ENCODE measurements around the gene PDHB. TPM values are rescaled to one million over a fixed set of nuclear protein-coding genes. Genes with fewer than 3 reads are reported as not detected.

Gene PDHB
- polyA plus RNA-seq, 2 donors, result 59.0 to 82.0 TPM

DNA sequence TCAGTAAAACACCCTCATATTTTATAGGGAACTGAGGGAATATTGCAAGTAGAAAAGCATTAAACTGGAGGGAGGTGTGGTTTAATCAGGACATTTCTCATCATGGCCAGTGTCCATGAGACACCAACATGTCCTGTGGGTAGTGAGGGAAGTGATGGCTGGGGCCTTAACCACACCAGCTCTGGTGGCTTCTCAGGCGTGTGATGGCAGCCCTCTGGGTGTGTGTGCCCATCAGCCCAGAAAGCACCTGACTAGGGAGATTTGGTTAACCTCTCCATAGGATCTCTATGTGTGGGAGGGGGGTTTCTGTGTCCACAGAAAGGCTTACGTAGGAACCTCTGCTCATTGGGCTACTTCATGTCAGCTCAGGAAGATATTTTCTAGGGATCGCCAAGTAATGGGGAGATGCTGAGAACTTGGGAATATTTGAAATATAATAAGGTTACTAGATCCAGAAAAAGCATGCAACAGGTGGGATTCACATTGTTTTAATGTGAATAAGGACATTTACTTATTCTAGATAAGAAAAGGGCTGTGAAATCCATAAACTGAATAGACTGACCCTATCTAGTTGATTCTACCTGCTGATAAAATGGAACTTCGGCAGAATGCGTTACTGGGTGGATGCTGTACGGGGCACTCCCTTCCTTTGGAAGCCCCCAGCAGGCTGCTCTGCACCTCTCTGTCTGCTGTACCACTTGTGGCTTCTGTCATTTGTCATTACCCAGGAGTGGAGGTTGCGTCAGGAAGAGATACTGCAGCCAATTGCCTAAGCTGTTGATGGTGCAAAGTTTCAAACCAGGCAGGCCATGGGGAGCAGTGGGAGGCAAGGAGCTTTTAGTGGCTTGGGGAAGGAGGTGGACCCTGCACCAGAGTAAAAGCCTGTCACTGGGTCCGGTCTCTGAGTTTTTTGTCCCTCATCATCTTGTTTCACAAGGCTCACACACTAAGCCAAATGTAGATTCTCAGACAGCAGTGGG is 21.5 kb downstream of the PDHB start:
- no peaks in the 10 kb centered on the region for H3K27me3 ChIP-seq (ENCODE audit: control insufficient read depth in 1 of 2, insufficient read depth in 2 of 2, low read length in 2 of 2)
- 70 to 88% methylated on average over 8 of the region's 8 CpGs for WGBS, 2 donors
- H3K36me3 ChIP-seq (ENCODE audit: control insufficient read depth in 2 of 2, insufficient read depth in 2 of 2, low read length in 1 of 2), result peaks cover 8 to 18% of the 10 kb centered on the region in 2 donors

DNA sequence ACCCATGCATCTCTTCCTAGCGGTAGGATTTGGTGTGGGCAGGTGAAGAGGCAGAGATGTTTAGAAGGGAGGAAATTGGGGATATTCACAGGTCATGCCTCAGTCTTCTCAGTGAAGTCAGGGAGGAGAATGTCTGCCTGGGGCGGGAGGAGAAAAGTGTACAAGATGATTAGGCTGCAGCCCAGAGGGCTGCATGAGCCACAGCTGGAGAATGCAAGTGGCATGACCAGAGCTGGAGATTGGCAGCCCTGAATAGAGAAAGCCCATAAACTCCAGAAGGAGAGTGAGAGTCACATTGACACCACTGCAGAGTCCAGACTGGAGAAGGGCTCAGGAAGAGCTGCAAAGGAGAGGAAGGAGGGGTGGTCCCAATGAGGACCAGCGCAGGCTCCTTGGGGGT is 22.6 kb downstream of the PDHB start:
- Histone ChIP-seq H3K27ac (ENCODE audit: low read depth in 2 of 2, low read length in 1 of 2) (no peak overlapping the region), H3K4me1 (ENCODE audit: control insufficient read depth in 2 of 2, insufficient read depth in 2 of 2, low read length in 1 of 2) (no peaks in the 10 kb centered on the region), H3K4me3 (ENCODE audit: low read depth in 1 of 2, low read length in 2 of 2) (no peak overlapping the region), H3K27me3 (ENCODE audit: control insufficient read depth in 1 of 2, insufficient read depth in 2 of 2, low read length in 2 of 2) (no peaks in the 10 kb centered on the region), H3K9me3 (ENCODE audit: control insufficient read depth in 2 of 2, insufficient read depth in 1 of 2, low read depth in 1 of 2, low read length in 1 of 2) (no peaks in the 10 kb centered on the region), H3K36me3 (ENCODE audit: control insufficient read depth in 2 of 2, insufficient read depth in 2 of 2, low read length in 1 of 2) (peaks cover 8 to 15% of the 10 kb centered on the region in 2 donors)
- 98 to 100% methylated on average over 3 of the region's 3 CpGs for WGBS, 2 donors

More for the DNA sequence above, 21.5 kb downstream of the PDHB start:
- H3K4me1 ChIP-seq (ENCODE audit: control insufficient read depth in 2 of 2, insufficient read depth in 2 of 2, low read length in 1 of 2), result no peaks in the 10 kb centered on the region
- H3K4me3 ChIP-seq (ENCODE audit: low read depth in 1 of 2, low read length in 2 of 2), result no peak overlapping the region
- H3K27ac ChIP-seq (ENCODE audit: low read depth in 2 of 2, low read length in 1 of 2), result no peak overlapping the region
- H3K9me3 ChIP-seq (ENCODE audit: control insufficient read depth in 2 of 2, insufficient read depth in 1 of 2, low read depth in 1 of 2, low read length in 1 of 2), result no peaks in the 10 kb centered on the region

DNA sequence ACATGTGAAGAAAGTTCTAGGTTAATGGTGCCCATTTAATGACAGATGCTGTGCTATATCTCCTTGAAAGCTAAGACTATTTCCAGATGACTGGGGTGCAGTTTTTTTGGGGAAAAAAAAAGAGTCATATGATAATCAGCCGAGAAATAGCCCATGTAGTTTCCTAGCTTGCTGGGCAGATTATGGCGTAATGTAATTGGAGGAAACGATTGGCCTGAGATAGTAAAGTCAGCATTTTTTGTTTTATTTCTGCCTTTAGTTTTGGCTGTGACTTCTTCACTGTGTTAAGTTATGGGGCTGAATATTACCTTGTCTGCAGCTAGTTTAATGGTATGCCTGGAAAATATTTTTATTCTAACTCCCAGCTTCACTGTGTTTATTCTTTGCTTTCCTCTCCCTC is 24.0 kb downstream of the PDHB start:
- H3K36me3 ChIP-seq (ENCODE audit: control insufficient read depth in 2 of 2, insufficient read depth in 2 of 2, low read length in 1 of 2), result peaks cover 8 to 15% of the 10 kb centered on the region in 2 donors
- 82 to 91% methylated on average over 3 of the region's 3 CpGs for WGBS, 2 donors

DNA sequence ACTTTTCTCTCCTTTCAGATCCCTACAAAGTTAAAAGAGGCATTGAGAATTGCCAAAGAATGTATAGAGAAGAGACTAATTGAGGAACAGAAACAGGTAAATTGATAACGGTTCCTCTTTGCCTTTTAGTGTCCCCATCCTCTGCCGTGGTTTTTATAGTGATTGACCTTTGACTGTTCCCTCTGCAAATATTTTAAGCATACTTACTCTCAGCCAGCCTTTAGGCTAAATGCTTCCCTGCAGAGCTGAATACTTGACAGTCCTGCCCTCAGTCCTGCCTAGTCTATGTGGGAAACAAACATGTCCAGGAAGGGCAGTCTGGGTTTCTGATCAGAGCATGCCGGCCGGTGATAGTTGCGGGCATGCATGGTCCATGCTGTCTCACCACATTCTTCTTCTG is 24.7 kb downstream of the PDHB start:
- no peaks in the 10 kb centered on the region for H3K9me3 ChIP-seq (ENCODE audit: control insufficient read depth in 2 of 2, insufficient read depth in 1 of 2, low read depth in 1 of 2, low read length in 1 of 2)
- peaks cover 13 to 15% of the 10 kb centered on the region in 2 donors for H3K36me3 ChIP-seq (ENCODE audit: control insufficient read depth in 2 of 2, insufficient read depth in 2 of 2, low read length in 1 of 2)
- H3K4me1 ChIP-seq (ENCODE audit: control insufficient read depth in 2 of 2, insufficient read depth in 2 of 2, low read length in 1 of 2), result no peaks in the 10 kb centered on the region
- no peak overlapping the region for H3K27ac ChIP-seq (ENCODE audit: low read depth in 2 of 2, low read length in 1 of 2)
- H3K4me3 ChIP-seq (ENCODE audit: low read depth in 1 of 2, low read length in 2 of 2), result no peak overlapping the region
- 85% methylated on average over 5 of the region's 5 CpGs for WGBS, 2 donors
- H3K27me3 ChIP-seq (ENCODE audit: control insufficient read depth in 1 of 2, insufficient read depth in 2 of 2, low read length in 2 of 2), result no peaks in the 10 kb centered on the region

More for the DNA sequence above, 24.0 kb downstream of the PDHB start:
- H3K4me1 ChIP-seq (ENCODE audit: control insufficient read depth in 2 of 2, insufficient read depth in 2 of 2, low read length in 1 of 2), result no peaks in the 10 kb centered on the region
- no peaks in the 10 kb centered on the region for H3K9me3 ChIP-seq (ENCODE audit: control insufficient read depth in 2 of 2, insufficient read depth in 1 of 2, low read depth in 1 of 2, low read length in 1 of 2)
- no peak overlapping the region for H3K27ac ChIP-seq (ENCODE audit: low read depth in 2 of 2, low read length in 1 of 2)
- no peak overlapping the region for H3K4me3 ChIP-seq (ENCODE audit: low read depth in 1 of 2, low read length in 2 of 2)
- no peaks in the 10 kb centered on the region for H3K27me3 ChIP-seq (ENCODE audit: control insufficient read depth in 1 of 2, insufficient read depth in 2 of 2, low read length in 2 of 2)

DNA sequence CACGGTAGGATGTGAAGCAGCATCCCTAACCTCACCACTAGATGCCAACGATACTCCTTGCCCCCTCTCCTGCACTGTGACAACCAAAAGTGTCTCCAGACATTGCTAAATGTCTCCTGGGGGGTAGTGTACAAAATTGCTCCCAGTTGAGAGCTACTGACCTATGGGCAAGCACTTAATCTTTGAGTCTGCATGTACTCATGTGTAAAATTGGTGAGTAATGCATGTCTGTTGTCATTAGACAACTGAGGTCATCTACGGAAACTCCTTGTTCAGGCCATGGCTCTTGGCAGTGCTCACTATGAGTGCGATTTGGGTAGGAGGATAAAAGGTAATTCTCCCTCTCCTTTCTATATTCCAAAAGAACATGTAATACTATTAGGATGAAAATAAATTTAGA is 29.2 kb downstream of the PDHB start:
- WGBS, 2 donors, result 70 to 75% methylated on average over 4 of the region's 4 CpGs
- peaks cover 4 to 10% of the 10 kb centered on the region in 2 donors for H3K36me3 ChIP-seq (ENCODE audit: control insufficient read depth in 2 of 2, insufficient read depth in 2 of 2, low read length in 1 of 2)

DNA sequence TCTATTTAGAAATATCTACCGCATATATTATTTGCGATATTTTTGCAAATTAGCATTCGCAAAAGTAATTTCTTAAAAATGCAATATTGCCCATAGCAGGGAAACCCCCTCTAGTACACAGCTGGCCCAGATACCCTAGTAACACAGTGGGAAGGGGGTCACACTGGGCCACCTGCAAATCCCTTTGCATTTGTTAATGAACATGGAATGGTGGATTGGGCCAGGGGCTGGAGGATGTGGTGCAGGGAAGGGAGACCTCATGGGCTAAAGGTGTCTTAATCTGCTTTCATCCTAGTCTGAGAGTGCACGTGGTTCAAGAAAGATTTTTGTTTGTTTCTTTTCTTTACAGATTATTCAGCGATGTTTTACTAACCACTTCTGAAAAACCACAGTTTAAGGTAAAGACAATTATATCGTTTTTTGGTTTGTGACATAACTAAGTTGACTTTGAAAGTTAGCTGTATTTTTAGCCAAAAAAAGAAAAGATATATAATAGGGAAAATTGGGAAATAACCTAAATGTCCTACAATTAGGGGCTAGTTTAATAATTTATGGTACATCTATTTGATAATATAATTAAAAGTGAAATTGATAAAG is 30.0 kb downstream of the PDHB start:
- Histone ChIP-seq H3K27ac (ENCODE audit: low read depth in 2 of 2, low read length in 1 of 2) (no peak overlapping the region), H3K4me3 (ENCODE audit: low read depth in 1 of 2, low read length in 2 of 2) (no peak overlapping the region), H3K9me3 (ENCODE audit: control insufficient read depth in 2 of 2, insufficient read depth in 1 of 2, low read depth in 1 of 2, low read length in 1 of 2) (no peaks in the 10 kb centered on the region), H3K36me3 (ENCODE audit: control insufficient read depth in 2 of 2, insufficient read depth in 2 of 2, low read length in 1 of 2) (peaks cover 7 to 11% of the 10 kb centered on the region in 2 donors), H3K27me3 (ENCODE audit: control insufficient read depth in 1 of 2, insufficient read depth in 2 of 2, low read length in 2 of 2) (no peaks in the 10 kb centered on the region), H3K4me1 (ENCODE audit: control insufficient read depth in 2 of 2, insufficient read depth in 2 of 2, low read length in 1 of 2) (no peaks in the 10 kb centered on the region)
- 82 to 89% methylated on average over 6 of the region's 6 CpGs for WGBS, 2 donors

More for the DNA sequence above, 29.2 kb downstream of the PDHB start:
- no peaks in the 10 kb centered on the region for H3K27me3 ChIP-seq (ENCODE audit: control insufficient read depth in 1 of 2, insufficient read depth in 2 of 2, low read length in 2 of 2)
- no peaks in the 10 kb centered on the region for H3K9me3 ChIP-seq (ENCODE audit: control insufficient read depth in 2 of 2, insufficient read depth in 1 of 2, low read depth in 1 of 2, low read length in 1 of 2)
- H3K4me1 ChIP-seq (ENCODE audit: control insufficient read depth in 2 of 2, insufficient read depth in 2 of 2, low read length in 1 of 2), result no peaks in the 10 kb centered on the region
- H3K27ac ChIP-seq (ENCODE audit: low read depth in 2 of 2, low read length in 1 of 2), result no peak overlapping the region
- H3K4me3 ChIP-seq (ENCODE audit: low read depth in 1 of 2, low read length in 2 of 2), result no peak overlapping the region

DNA sequence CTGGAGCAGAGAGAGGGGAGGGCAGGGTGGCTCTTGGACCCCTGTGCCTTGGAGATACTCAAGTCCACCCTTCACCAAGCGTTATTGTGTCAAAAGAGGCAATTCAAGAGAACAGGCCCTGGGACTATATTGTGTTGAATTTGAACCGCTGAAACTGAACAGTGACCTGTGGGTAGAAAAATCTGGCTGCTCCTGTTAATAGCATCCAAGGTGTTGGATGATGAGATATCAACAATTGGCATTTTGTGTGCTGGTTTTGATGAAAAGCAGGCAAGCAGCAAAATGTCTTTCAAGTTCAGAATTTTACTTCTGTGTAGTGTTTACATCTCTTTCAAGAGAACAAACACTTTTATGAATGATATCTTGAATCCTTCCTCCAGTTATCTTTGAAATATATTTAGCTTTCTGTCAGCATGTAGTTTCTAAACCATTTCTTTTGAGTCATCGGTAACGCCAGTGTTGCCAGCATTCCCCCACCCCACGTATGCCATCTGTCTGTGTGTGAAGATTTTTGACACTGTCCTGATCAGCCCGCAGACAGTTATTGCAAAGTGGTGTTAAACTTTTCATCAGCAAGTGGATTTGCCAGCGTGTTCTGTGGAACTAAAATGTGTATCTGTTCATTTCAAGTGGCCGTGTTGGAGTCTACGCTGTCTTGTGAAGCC is 34.8 kb downstream of the PDHB start:
- H3K36me3 ChIP-seq (ENCODE audit: control insufficient read depth in 2 of 2, insufficient read depth in 2 of 2, low read length in 1 of 2), result peaks cover 19 to 20% of the 10 kb centered on the region in 2 donors
- H3K27ac ChIP-seq (ENCODE audit: low read depth in 2 of 2, low read length in 1 of 2), result no peak overlapping the region
- no peaks in the 10 kb centered on the region for H3K27me3 ChIP-seq (ENCODE audit: control insufficient read depth in 1 of 2, insufficient read depth in 2 of 2, low read length in 2 of 2)
- WGBS, 2 donors, result 88 to 90% methylated on average over 9 of the region's 9 CpGs
- H3K9me3 ChIP-seq (ENCODE audit: control insufficient read depth in 2 of 2, insufficient read depth in 1 of 2, low read depth in 1 of 2, low read length in 1 of 2), result no peaks in the 10 kb centered on the region
- no peaks in the 10 kb centered on the region for H3K4me1 ChIP-seq (ENCODE audit: control insufficient read depth in 2 of 2, insufficient read depth in 2 of 2, low read length in 1 of 2)
- no peak overlapping the region for H3K4me3 ChIP-seq (ENCODE audit: low read depth in 1 of 2, low read length in 2 of 2)

DNA sequence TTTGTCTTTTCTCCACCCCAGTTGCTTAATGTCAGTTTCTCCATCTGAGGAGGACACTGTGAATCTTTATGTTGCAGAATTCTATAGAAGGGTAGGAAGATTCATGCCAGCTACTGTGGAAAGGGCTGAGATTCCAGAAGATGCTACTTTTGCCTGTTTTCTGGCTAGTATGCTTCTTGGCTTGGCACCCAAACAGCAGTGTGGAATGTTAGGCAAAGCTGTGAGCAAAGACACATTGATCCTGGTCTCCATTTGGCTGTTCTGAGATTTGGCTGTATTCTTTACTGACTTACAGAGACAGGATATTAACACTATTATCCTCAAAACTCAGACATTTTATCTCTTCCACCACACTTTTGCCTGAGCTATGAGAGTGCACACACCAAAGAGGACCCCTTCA is 39.3 kb downstream of the PDHB start:
- Histone ChIP-seq H3K9me3 (ENCODE audit: control insufficient read depth in 2 of 2, insufficient read depth in 1 of 2, low read depth in 1 of 2, low read length in 1 of 2) (no peaks in the 10 kb centered on the region), H3K27ac (ENCODE audit: low read depth in 2 of 2, low read length in 1 of 2) (no peak overlapping the region), H3K36me3 (ENCODE audit: control insufficient read depth in 2 of 2, insufficient read depth in 2 of 2, low read length in 1 of 2) (peaks cover 17 to 19% of the 10 kb centered on the region in 2 donors), H3K4me3 (ENCODE audit: low read depth in 1 of 2, low read length in 2 of 2) (no peak overlapping the region), H3K4me1 (ENCODE audit: control insufficient read depth in 2 of 2, insufficient read depth in 2 of 2, low read length in 1 of 2) (no peaks in the 10 kb centered on the region), H3K27me3 (ENCODE audit: control insufficient read depth in 1 of 2, insufficient read depth in 2 of 2, low read length in 2 of 2) (no peaks in the 10 kb centered on the region)

DNA sequence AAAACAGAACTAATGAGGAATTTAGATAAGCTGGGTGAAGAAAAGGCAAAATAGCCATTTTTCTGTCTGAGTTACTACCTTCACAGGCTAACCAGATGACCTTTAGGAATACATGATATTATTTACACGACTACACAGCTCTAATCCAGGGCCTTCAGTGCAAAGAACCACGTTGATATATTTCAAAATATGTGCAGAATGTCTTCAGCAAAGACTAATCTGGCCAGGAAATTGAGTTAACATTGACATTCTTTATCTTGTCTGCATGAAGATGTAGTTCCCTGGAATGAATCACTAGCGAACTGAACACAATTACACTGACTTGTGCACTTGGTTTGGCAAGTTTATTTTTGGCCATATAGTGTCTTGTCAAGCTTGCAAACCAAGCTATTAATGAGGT is 41.5 kb downstream of the PDHB start:
- no peak overlapping the region for H3K4me3 ChIP-seq (ENCODE audit: low read depth in 1 of 2, low read length in 2 of 2)
- 14 to 36% methylated on average over 3 of the region's 3 CpGs for WGBS, 2 donors
- H3K9me3 ChIP-seq (ENCODE audit: control insufficient read depth in 2 of 2, insufficient read depth in 1 of 2, low read depth in 1 of 2, low read length in 1 of 2), result no peaks in the 10 kb centered on the region
- no peaks in the 10 kb centered on the region for H3K4me1 ChIP-seq (ENCODE audit: control insufficient read depth in 2 of 2, insufficient read depth in 2 of 2, low read length in 1 of 2)
- no peak overlapping the region for H3K27ac ChIP-seq (ENCODE audit: low read depth in 2 of 2, low read length in 1 of 2)
- H3K27me3 ChIP-seq (ENCODE audit: control insufficient read depth in 1 of 2, insufficient read depth in 2 of 2, low read length in 2 of 2), result no peaks in the 10 kb centered on the region
- peaks cover 4 to 6% of the 10 kb centered on the region in 2 donors for H3K36me3 ChIP-seq (ENCODE audit: control insufficient read depth in 2 of 2, insufficient read depth in 2 of 2, low read length in 1 of 2)

All from esophagus (tissue), 2 donors.